Chondrocyte (in vitro differentiated cells): ENCODE results near the gene ZNF530. TPM values are rescaled to one million over a fixed set of nuclear protein-coding genes. Genes with fewer than 3 reads are reported as not detected.

ENCODE experiments used
- DNase-seq: peaks from one replicate; pipeline ENCODE4 v3.0.0; 2021; ENCODE audit warnings: mixed read lengths, low spot score
- H3K27ac Mint-ChIP-seq: one replicate; pipeline ENCODE4 v1.8.0; 2021; ENCODE audit warnings: mild to moderate bottlenecking, moderate library complexity, mixed read lengths; ENCODE audit not compliant: unreplicated experiment
- H3K27me3 Mint-ChIP-seq: 2 replicates; pipeline ENCODE4 v1.8.0; 2021; ENCODE audit warnings: low read depth, mixed read lengths
- H3K36me3 Mint-ChIP-seq: 2 replicates; pipeline ENCODE4 v1.8.0; 2021; ENCODE audit warnings: low read depth, mixed read lengths
- H3K4me1 Mint-ChIP-seq: 2 replicates; pipeline ENCODE4 v1.8.0; 2021; ENCODE audit warnings: low read depth, mild to moderate bottlenecking, mixed read lengths
- H3K4me3 Mint-ChIP-seq: one replicate; pipeline ENCODE4 v1.8.0; 2021; ENCODE audit warnings: mild to moderate bottlenecking, moderate library complexity, mixed read lengths; ENCODE audit not compliant: unreplicated experiment
- H3K9me3 Mint-ChIP-seq: 2 replicates; pipeline ENCODE4 v1.8.0; 2021; ENCODE audit warnings: low read depth, mixed read lengths
- CTCF ChIP-seq: fragments of 200-600 bp; sonication (generic); IDR thresholded peaks from 2 replicates; pipeline ENCODE4 v1.5.0; 2021; ENCODE audit warnings: antibody characterized with exemption, mild to moderate bottlenecking, moderate library complexity
- total RNA-seq: library from RNA; stranded (reverse); gene quantifications from 3 replicates; pipeline ENCODE4 v1.2.1, GENCODE V29; 2021

Gene ZNF530
- total RNA-seq, 1 donor from 2014 or later, result 2.2 TPM

GRCh38 chr19:57587529-57587928 is 12.2 kb upstream of the ZNF530 start:
- no peak for TF ChIP-seq CTCF
- H3K4me3 Mint-ChIP-seq, result no peak overlapping the region
- no peak for DNase-seq
- H3K27me3 Mint-ChIP-seq, result no peaks in the 10 kb centered on the region
- H3K4me1 Mint-ChIP-seq, result peaks cover 19% of the 10 kb centered on the region
- H3K9me3 Mint-ChIP-seq, result peaks cover 73% of the 10 kb centered on the region
- no peak overlapping the region for H3K27ac Mint-ChIP-seq
- H3K36me3 Mint-ChIP-seq, result peaks cover 66% of the 10 kb centered on the region

GRCh38 chr19:57599377-57599760 is 316 bp upstream of the ZNF530 start:
- Mint-ChIP-seq H3K36me3 (peaks cover 13% of the 10 kb centered on the region), H3K27me3 (no peaks in the 10 kb centered on the region), H3K27ac (no peak overlapping the region), H3K4me3 (peak overlapping the region; percentile 79), H3K9me3 (peaks cover 31% of the 10 kb centered on the region), H3K4me1 (peaks cover 15% of the 10 kb centered on the region)
- DNase-seq, result no peak
- TF ChIP-seq CTCF, result no peak

GRCh38 chr19:57606931-57607330 is 7.2 kb downstream of the ZNF530 start:
- H3K36me3 Mint-ChIP-seq, result peaks cover 37% of the 10 kb centered on the region
- no peaks in the 10 kb centered on the region for H3K4me1 Mint-ChIP-seq
- H3K9me3 Mint-ChIP-seq, result peaks cover 36% of the 10 kb centered on the region
- no peaks in the 10 kb centered on the region for H3K27me3 Mint-ChIP-seq
- no peak overlapping the region for H3K27ac Mint-ChIP-seq
- no peak for TF ChIP-seq CTCF
- no peak overlapping the region for H3K4me3 Mint-ChIP-seq
- DNase-seq, result no peak

- Mint-ChIP-seq H3K9me3 (peaks cover 29% of the 10 kb centered on the region), H3K4me3 (no peak overlapping the region), H3K27me3 (no peaks in the 10 kb centered on the region), H3K4me1 (peaks cover 21% of the 10 kb centered on the region), H3K27ac (no peak overlapping the region), H3K36me3 (peaks cover 27% of the 10 kb centered on the region)
- no peak for DNase-seq
- TF ChIP-seq CTCF, result no peak
Observed at GRCh38 chr19:57611113-57611512, 11.4 kb downstream of the ZNF530 start.

- peak; percentile 64 for TF ChIP-seq CTCF
- peaks cover 21% of the 10 kb centered on the region for H3K4me1 Mint-ChIP-seq
- H3K36me3 Mint-ChIP-seq, result peaks cover 45% of the 10 kb centered on the region
- peaks cover 48% of the 10 kb centered on the region for H3K9me3 Mint-ChIP-seq
- DNase-seq, result peak; percentile 95
- peak within 1 kb of the TSS; percentile 87 for H3K27ac Mint-ChIP-seq
- H3K4me3 Mint-ChIP-seq, result peak within 1 kb of the TSS; percentile 99
- no peaks in the 10 kb centered on the region for H3K27me3 Mint-ChIP-seq
Observed at GRCh38 chr19:57613941-57614743, 14.5 kb downstream of the ZNF530 start, which contains the start of gene ZNF134. TSS of gene ZNF134 (plus strand) at chr19:57614242. CDS start at chr19:57619469, 5,227 bp downstream.
